SK-N-MC (cell line): ENCODE measurements around the gene BFSP2.
"Not testable (repeated sequence)": the region's sequence is repeated elsewhere in the genome, so short reads cannot be mapped to it uniquely, and the experiment has no call there.

Experiments used
- DNase-seq: peaks from one replicate; pipeline ENCODE4 v3.0.0-alpha.2; 2011; ENCODE audit warnings: low read depth, low spot score
- H3K27ac ChIP-seq: fragments of 200-600 bp; sonication (generic); 2 replicates; pipeline ENCODE4 v1.5.1; 2016; ENCODE audit warnings: mixed run types
- H3K36me3 ChIP-seq: fragments of 200-600 bp; sonication (generic); 2 replicates; pipeline ENCODE4 v1.6.1; 2017; ENCODE audit warnings: antibody characterized with exemption, low read length, mixed read lengths; ENCODE audit not compliant: insufficient read depth
- H3K4me3 ChIP-seq: fragments of 200-600 bp; sonication (generic); 2 replicates; pipeline ENCODE4 v1.5.1; 2016
- H3K9ac ChIP-seq: fragments of 200-600 bp; sonication (generic); 2 replicates; pipeline ENCODE4 v1.8.0; 2017; ENCODE audit warnings: mixed run types, mixed read lengths; ENCODE audit not compliant: insufficient read length
- H3K9me3 ChIP-seq: fragments of 200-600 bp; sonication (generic); 2 replicates; pipeline ENCODE4 v1.6.1; 2017; ENCODE audit warnings: low read depth, mild to moderate bottlenecking, antibody characterized with exemption, low read length, moderate library complexity, mixed read lengths
- EZH2 ChIP-seq: fragments of 200-600 bp; sonication (generic); IDR thresholded peaks from one replicate; pipeline ENCODE4 v1.6.1; 2017; ENCODE audit warnings: antibody characterized with exemption
- FOXP2 ChIP-seq: optimal IDR thresholded peaks from 2 replicates; pipeline ENCODE3; 2011; ENCODE audit warnings: mild to moderate bottlenecking, moderate library complexity; ENCODE audit not compliant: insufficient read depth; ENCODE audit errors: extremely low read length, control extremely low read depth
- POLR2AphosphoS5 ChIP-seq: IDR thresholded peaks from 2 replicates; pipeline ENCODE4 v1.6.1; 2012; ENCODE audit warnings: mild to moderate bottlenecking, low read depth, low read length, borderline replicate concordance

BFSP2 gene

DNA sequence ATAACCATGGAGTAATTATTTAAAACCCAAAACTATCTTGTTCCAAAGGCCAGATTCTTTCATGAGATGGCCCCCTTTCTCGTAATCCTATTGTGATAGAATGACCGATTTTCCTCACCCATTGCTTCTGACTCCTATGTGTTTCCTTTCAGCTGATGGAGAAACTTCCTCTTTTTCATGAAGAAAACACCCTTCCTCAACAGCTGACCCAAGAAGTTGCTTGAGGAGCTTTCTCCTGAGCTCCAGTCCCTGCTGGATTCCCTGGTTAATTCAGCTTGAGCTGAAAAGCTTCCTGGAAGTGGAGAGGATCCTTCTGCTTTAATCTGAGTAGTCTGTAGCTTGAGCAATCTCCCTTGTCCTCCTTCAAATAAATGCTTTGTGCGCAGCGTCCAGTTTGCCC is 75.0 kb downstream of the BFSP2 start:
- Histone ChIP-seq H3K9me3 (no peaks in the 10 kb centered on the region), H3K27ac (no peak overlapping the region; the same call in 1 of the 2 replicates), H3K9ac (no peak overlapping the region), H3K4me3 (no peak overlapping the region), H3K36me3 (no peaks in the 10 kb centered on the region)
- DNase-seq: no peak
- no peak for TF ChIP-seq EZH2
- no peak for TF ChIP-seq FOXP2
- TF ChIP-seq POLR2AphosphoS5: no peak

DNA sequence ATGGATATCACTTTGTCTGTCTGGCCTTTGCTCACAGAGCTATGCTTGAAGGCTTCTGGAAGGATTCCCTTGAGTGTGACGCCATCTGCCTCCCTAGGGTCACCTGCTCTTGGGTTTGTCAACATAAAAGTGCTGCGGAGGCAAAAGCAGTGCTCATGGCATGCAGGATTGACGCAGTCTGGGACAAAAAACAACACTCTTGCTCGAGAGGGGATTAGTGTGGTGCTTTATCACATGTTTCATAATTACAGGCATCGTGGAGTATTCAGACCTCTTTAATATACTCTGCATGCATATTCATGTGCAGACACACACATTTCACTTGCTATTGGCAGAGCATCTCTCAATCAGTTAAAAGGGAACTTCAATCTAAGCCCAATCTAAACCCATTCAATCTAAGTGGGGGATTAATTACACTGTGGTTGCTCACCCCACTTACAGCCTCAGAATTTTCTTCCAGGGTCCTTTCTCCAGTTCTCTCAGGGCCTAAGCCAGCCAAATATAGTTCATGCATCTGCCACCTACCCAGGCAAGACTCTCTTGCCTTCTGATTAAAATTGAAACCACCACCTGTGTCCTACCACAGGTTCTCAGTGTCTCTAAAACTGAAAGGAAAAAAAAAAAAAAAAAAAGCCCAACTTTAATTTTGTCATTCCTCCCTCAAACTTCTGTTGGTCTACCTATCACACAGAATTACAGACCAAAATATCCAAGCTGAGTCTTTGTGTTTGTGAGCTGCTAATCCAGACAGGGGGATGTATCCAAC is 75.6 kb downstream of the BFSP2 start:
- Histone ChIP-seq H3K9ac (no peak overlapping the region), H3K4me3 (no peak overlapping the region), H3K27ac (no peak overlapping the region), H3K36me3 (no peaks in the 10 kb centered on the region), H3K9me3 (no peaks in the 10 kb centered on the region)
- no peak for DNase-seq
- TF ChIP-seq POLR2AphosphoS5 (no peak), EZH2 (no peak), FOXP2 (no peak)

DNA sequence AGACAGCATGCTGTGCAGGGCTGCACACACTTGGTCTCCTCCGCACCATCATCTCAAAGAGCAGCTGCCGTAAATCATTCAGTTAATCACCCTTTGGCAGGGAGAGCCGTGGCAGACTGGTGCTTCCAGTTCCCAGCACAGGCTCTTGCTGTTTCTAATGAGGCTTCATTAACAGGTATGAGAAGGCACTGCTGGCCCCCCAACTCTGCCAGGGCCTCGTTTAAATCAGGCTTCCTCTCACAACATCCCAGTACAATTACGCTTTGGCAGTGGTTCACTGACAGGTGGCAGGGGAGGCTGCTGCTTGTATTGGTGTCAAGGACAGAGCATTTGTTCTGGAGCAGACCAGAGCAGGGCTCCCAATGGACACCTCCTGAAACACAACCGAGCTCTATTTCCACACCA is 77.1 kb downstream of the BFSP2 start:
- no peaks in the 10 kb centered on the region for H3K36me3 ChIP-seq
- H3K27ac ChIP-seq: no peak overlapping the region
- no peak for DNase-seq
- H3K9me3 ChIP-seq: no peaks in the 10 kb centered on the region
- H3K9ac ChIP-seq: no peak overlapping the region
- no peak overlapping the region for H3K4me3 ChIP-seq
- TF ChIP-seq FOXP2: no peak
- no peak for TF ChIP-seq EZH2
- TF ChIP-seq POLR2AphosphoS5: no peak

DNA sequence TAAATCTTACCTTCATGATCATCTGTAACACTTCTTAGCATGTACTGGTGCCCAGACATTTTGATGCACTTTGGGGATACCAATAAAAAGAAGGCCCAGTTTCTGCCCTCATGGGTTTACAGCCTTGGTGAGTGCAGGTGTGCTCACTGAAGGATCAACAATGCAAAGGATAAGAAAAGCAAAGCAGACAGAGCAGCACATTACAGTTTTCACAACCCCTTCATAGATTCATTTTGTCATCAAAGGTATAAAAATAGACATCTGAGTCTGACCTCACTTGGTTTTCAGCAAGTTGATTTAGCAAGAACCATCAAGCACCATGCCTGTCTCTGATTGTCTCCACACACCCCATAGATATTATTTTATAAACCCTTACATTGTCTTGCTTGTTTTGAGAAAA is 77.6 kb downstream of the BFSP2 start:
- no peak overlapping the region for H3K27ac ChIP-seq
- H3K9me3 ChIP-seq: no peaks in the 10 kb centered on the region
- H3K9ac ChIP-seq: no peak overlapping the region
- no peak for TF ChIP-seq FOXP2
- no peak for TF ChIP-seq EZH2
- no peak for TF ChIP-seq POLR2AphosphoS5
- no peaks in the 10 kb centered on the region for H3K36me3 ChIP-seq
- no peak overlapping the region for H3K4me3 ChIP-seq
- no peak for DNase-seq

DNA sequence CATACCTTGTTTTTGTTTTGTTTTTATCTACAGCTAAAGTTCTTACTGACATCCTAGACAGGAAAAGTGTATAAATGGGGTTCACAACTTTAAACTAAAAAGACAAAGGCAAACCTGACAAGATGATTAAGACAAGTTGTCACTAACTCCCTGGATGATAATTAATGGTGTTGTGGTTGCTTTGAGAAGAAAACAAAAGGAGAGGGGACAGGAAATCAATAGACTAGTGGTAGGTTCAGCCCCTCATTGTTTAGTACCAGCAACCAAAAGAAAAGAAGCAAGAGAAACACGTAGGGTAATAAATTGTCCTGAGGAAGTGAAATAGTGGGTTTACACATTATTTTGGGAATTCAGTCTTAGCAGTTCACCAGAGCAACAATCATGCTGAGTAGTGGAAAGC is 78.8 kb downstream of the BFSP2 start:
- no peak overlapping the region for H3K9ac ChIP-seq
- no peaks in the 10 kb centered on the region for H3K9me3 ChIP-seq
- TF ChIP-seq FOXP2 (no peak), EZH2 (no peak), POLR2AphosphoS5 (no peak)
- DNase-seq: no peak
- H3K27ac ChIP-seq: no peak overlapping the region
- H3K4me3 ChIP-seq: no peak overlapping the region
- no peaks in the 10 kb centered on the region for H3K36me3 ChIP-seq

DNA sequence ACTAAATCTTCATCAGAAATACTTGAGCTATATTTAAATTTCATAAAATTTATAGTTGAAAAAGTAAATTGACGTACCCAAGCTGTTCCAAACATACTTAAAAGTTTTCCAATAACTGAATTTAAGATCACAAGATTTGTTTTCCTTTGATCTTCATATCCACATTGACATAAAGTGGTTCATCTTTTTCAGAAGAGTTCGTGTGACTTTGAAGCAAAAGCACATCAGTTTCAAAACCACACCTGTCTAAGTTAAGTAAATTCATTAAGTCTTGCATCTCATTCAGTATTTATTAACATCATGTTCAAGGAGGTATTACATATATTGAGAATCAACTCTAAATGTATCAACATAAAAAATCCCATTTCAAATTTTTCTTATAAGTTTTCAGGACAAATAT is 79.5 kb downstream of the BFSP2 start:
- TF ChIP-seq FOXP2 (no peak), POLR2AphosphoS5 (no peak), EZH2 (no peak)
- H3K9me3 ChIP-seq: no peaks in the 10 kb centered on the region
- no peak overlapping the region for H3K4me3 ChIP-seq
- no peak overlapping the region for H3K9ac ChIP-seq
- no peak overlapping the region for H3K27ac ChIP-seq
- no peak for DNase-seq
- H3K36me3 ChIP-seq: no peaks in the 10 kb centered on the region

DNA sequence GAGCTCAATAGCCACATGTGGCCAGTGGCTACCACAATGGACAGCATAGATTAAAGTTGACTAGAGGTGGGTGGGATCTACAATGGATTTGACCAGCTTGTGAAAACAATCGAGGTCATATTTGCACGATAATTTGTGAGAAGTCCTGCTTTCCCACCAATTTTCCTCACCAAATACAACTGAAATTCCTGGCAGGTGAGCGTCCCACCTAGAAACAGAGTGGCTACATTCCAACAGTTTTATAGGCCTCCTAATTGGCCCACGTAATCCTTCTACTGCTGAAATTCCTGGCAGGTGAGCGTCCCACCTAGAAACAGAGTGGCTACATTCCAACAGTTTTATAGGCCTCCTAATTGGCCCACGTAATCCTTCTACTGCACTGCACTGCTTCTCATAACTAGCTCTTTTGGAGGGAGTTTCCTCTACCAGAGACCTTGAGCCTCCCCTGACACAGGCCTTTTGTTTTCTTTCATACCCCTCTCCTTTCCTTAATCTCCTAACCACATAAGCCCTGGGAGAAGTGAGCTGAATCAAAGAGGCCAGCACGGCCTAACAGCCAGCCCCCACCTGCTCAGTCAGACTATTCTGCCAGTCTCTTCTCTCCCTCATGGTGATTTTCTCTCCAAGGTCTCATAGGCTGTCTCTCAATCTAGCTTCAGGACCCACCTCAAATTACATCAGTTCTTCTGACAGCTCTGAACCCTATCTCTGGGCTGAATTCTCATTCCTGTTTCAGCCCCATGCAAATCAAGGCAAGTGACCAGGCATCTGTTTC is 80.2 kb downstream of the BFSP2 start:
- no peaks in the 10 kb centered on the region for H3K36me3 ChIP-seq
- no peak overlapping the region for H3K9ac ChIP-seq
- no peak overlapping the region for H3K4me3 ChIP-seq
- no peaks in the 10 kb centered on the region for H3K9me3 ChIP-seq
- no peak for TF ChIP-seq FOXP2
- TF ChIP-seq POLR2AphosphoS5: no peak
- no peak for TF ChIP-seq EZH2
- DNase-seq: no peak
- no peak overlapping the region for H3K27ac ChIP-seq

DNA sequence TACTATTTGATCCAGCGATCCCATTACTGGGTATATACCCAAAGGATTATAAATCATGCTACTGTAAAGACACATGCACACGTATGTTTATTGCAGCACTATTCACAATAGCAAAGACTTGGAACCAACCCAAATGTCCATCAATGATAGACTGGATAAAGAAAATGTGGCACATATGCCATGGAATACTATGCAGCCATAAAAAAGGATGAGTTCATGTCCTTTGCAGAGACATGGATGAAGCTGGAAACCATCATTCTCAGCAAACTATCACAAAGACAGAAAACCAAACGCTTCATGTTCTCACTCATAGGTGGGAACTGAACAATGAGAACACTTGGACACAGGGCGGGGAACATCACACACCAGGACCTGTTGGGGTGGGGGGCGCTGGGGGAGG is 82.6 kb downstream of the BFSP2 start:
- H3K4me3 ChIP-seq, H3K9me3 ChIP-seq, H3K36me3 ChIP-seq, H3K27ac ChIP-seq, DNase-seq, H3K9ac ChIP-seq: not testable (repeated sequence)

DNA sequence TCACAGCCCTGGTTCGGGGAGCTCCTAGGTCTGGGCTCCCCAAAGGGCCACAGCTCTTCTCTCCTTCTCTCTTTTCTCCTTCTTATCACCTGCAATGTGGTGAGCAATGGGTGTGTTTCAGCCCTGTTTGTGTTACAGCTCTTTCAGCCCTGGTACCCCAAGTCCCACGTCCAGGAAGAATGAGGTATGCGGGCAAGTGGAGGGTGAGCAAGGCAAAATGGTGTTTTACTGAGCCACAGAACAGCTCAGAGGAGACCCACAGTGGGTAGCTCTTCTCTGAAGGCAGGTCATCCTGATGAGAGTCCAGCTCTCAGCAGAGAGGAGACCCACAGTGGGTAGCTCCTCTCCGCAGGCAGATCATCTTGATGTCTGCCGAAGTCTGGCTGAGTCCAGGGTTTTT is 86.8 kb downstream of the BFSP2 start:
- Histone ChIP-seq H3K9me3 (no peaks in the 10 kb centered on the region), H3K27ac (no peak overlapping the region), H3K9ac (no peak overlapping the region), H3K4me3 (no peak overlapping the region), H3K36me3 (no peaks in the 10 kb centered on the region)
- TF ChIP-seq FOXP2: no peak
- DNase-seq: no peak
